Measurements from ENCODE around the gene LBX1. TPM values are rescaled to one million over a fixed set of nuclear protein-coding genes. Genes with fewer than 3 reads are reported as not detected.

Gene LBX1, protein sequence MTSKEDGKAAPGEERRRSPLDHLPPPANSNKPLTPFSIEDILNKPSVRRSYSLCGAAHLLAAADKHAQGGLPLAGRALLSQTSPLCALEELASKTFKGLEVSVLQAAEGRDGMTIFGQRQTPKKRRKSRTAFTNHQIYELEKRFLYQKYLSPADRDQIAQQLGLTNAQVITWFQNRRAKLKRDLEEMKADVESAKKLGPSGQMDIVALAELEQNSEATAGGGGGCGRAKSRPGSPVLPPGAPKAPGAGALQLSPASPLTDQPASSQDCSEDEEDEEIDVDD
- not detected for total RNA-seq
- long read RNA-seq = 0 reads

DNA sequence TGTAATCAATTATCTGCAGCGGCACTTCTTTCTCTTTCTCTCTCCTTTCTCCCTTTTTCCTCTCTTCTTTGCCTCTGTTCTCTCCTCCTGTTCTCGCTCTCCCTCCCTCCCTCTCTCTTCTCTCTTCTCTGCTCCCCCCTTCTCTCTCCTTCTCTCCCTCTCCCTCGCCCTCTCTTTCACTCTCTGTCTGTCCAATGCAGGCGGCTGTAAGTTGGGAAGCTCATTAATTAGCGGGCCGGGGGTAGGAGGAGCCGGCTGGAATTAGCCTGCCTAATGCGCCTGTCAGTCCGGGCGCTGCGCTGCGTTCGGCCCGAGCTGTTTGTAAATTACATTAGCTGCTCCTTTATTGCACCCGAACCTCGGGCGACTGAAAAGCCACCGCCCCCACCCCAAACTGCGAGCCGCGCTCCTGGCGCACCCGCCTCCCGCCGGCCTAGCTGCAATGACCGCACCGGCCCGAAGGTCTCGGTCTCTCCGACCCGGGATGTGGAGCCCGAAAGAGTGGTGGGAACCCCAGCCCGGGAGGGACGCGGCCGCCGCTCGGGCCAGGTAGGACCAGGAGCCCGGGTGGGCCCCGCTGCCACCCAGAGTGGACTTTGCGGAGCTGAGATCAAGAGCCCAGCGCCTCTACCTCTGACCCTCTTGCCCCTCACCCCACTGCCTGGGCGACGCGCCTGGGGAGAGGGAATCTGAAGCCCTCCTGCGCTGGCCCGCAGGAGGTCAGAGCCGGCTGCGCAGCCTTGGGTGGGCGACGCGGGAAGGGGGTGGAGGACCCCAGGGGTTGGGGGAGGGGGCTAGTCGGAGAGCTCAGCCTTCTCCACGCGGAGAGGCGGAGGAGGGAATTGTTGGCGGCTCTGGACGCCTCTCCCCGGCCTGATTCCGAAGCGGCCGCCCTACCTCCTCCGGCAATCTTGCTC, at the start of gene LBX1:
LBX1 (minus strand) TSS at position 198 of the 917 bp plus-strand sequence. CDS start 648 bp downstream, outside the sequence.
- Histone ChIP-seq H3K4me1 (peaks cover 48% of the 10 kb centered on the region), H3K4me3 (peak within 1 kb of the TSS; percentile 30), H3K36me3 (no peaks in the 10 kb centered on the region), H3K27ac (no peak within 1 kb of the TSS), H3K9me3 (no peaks in the 10 kb centered on the region), H3K27me3 (ENCODE audit: low read depth) (peaks cover 100% of the 10 kb centered on the region)
- DNase-seq (no peak), ATAC-seq (peak in 1 of 2 donors; percentile 7)
- TF ChIP-seq, protein P1, sequence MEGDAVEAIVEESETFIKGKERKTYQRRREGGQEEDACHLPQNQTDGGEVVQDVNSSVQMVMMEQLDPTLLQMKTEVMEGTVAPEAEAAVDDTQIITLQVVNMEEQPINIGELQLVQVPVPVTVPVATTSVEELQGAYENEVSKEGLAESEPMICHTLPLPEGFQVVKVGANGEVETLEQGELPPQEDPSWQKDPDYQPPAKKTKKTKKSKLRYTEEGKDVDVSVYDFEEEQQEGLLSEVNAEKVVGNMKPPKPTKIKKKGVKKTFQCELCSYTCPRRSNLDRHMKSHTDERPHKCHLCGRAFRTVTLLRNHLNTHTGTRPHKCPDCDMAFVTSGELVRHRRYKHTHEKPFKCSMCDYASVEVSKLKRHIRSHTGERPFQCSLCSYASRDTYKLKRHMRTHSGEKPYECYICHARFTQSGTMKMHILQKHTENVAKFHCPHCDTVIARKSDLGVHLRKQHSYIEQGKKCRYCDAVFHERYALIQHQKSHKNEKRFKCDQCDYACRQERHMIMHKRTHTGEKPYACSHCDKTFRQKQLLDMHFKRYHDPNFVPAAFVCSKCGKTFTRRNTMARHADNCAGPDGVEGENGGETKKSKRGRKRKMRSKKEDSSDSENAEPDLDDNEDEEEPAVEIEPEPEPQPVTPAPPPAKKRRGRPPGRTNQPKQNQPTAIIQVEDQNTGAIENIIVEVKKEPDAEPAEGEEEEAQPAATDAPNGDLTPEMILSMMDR (IDR thresholded peaks at IDR 0.05) = no peak
- intact Hi-C loops (cut with DNase I) = no loop called here

DNA sequence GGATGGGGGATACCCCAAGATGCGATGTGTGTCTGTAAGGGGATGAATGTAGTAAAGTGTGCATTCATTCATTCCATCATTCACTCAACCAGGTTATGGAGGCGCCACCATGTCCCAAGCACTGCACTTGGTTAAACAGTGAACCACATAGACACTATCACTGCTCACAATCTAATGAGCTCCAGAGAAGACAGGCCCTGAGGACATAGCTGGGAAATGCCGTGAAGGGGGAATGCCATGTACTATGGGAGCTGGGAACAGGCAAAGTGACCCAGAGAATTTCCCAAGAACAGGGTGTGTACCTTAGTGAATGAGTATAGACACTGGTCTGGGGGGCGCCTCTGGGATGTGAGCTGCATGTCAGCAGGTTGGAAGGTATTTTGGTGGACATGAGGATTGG, 44.5 kb upstream of the LBX1 start:
- DNase-seq (no peak), ATAC-seq (no peak)
- intact Hi-C loops (cut with DNase I) = no loop called here
- no peak overlapping the region for H3K4me3 ChIP-seq
- H3K27me3 ChIP-seq (ENCODE audit: low read depth) = peaks cover 4% of the 10 kb centered on the region
- TF ChIP-seq, protein P1 (IDR thresholded peaks at IDR 0.05) = no peak
- no peaks in the 10 kb centered on the region for H3K9me3 ChIP-seq
- no peaks in the 10 kb centered on the region for H3K36me3 ChIP-seq
- H3K4me1 ChIP-seq = no peaks in the 10 kb centered on the region
- no peak overlapping the region for H3K27ac ChIP-seq

DNA sequence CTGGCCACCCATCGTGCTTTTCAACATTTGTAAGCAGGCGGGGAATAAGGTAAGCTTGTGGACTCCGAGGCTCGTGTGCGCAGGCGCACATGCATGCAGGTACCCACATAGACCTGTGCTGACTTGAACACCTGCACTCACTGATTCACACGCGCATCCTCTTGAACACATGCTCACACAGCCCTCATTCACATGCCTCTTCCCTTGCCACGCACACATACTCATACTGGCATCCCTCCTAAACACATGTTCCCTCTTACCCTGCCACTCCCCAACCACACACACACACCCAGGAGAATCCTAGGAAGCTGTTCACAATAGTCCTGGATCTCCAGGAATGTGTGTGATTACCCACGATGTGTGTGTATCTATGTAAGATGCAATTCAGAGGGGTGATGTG, 44.1 kb upstream of the LBX1 start:
- Histone ChIP-seq H3K36me3 (no peaks in the 10 kb centered on the region), H3K4me1 (no peaks in the 10 kb centered on the region), H3K9me3 (no peaks in the 10 kb centered on the region), H3K4me3 (no peak overlapping the region), H3K27ac (no peak overlapping the region), H3K27me3 (ENCODE audit: low read depth) (peaks cover 7% of the 10 kb centered on the region)
- DNase-seq (no peak), ATAC-seq (no peak)
- TF ChIP-seq, protein P1 (IDR thresholded peaks at IDR 0.05) = no peak
- intact Hi-C loops (cut with DNase I) = no loop called here

DNA sequence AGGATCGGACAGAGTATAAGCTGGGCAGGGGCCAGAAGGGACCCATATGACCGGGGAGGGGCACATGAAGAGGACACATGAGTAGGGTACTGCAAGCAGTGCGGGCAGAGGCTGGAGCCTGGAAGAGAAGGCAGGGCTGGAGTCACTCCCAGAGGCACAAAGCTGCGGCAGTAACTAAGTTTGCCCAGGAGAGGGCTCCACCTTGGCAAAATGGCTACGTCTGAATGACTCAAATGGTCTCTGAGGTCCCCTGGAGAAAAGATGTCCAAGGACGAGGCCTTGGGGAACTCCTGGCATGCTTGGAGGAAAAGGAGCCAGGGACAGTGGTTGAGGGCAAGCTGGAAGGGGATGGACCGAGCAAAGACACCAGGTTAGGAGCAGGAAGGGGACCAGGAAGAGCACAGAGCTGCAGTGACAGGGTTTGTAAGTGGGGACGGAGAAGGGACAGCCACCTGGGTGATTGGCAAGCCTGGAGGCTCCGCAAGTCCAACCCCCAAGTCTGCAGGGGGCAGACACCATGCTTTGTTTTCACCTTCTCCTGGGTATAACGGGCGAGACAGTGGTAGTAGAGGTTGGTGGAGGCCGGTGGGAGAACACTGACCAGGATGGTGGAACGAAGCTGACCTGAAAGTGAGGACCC, 43.1 kb upstream of the LBX1 start:
- no peak overlapping the region for H3K4me3 ChIP-seq
- TF ChIP-seq, protein P1 (IDR thresholded peaks at IDR 0.05) = peak; percentile 78
- ATAC-seq (peak; percentile 77 to 81), DNase-seq (no peak)
- no peaks in the 10 kb centered on the region for H3K4me1 ChIP-seq
- intact Hi-C loops (cut with DNase I) = no loop called here
- no peaks in the 10 kb centered on the region for H3K9me3 ChIP-seq
- H3K36me3 ChIP-seq = no peaks in the 10 kb centered on the region
- peaks cover 7% of the 10 kb centered on the region for H3K27me3 ChIP-seq (ENCODE audit: low read depth)
- H3K27ac ChIP-seq = no peak overlapping the region

DNA sequence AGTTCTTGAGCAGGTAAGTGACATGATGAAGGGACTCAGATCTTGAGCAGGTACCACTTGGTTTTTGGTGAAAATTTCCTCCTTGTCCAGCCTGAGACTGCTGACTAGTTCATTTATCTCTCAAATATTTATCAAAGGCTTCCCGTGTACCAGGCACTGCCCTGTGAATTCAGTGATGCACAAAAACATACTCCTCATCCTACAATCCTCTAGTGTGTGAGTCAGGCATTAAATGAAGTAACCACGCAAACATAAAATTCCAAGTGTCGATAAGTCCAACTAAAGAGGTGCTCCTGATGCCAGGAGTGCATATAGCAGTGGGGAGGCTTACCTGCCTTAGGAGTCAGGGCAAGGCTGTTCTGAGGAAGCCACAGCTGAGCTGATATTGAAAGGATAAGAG, 41.5 kb upstream of the LBX1 start:
- no peak for ATAC-seq
- no peak for DNase-seq
- intact Hi-C loops (cut with DNase I) = no loop called here

More for the DNA sequence above, 41.5 kb upstream of the LBX1 start:
- no peak overlapping the region for H3K4me3 ChIP-seq
- TF ChIP-seq, protein P1 (IDR thresholded peaks at IDR 0.05) = no peak
- H3K36me3 ChIP-seq = no peaks in the 10 kb centered on the region
- H3K27me3 ChIP-seq (ENCODE audit: low read depth) = peaks cover 7% of the 10 kb centered on the region
- no peaks in the 10 kb centered on the region for H3K4me1 ChIP-seq
- H3K9me3 ChIP-seq = no peaks in the 10 kb centered on the region
- H3K27ac ChIP-seq = no peak overlapping the region

All from lower lobe of right lung (tissue), 2 donors.